ENCODE data around the gene TAAR9. TPM values are rescaled to one million over a fixed set of nuclear protein-coding genes. Genes with fewer than 3 reads are reported as not detected.

Gene TAAR9
- total RNA-seq, 1 experiment from 2014 or later, result not detected

GRCh38 chr6:132567566-132567965 is 29.5 kb downstream of the TAAR9 start:
- POLR2A ChIA-PET (ENCODE audit: unreplicated experiment), result no interaction called here
- no peak for DNase-seq

DNA sequence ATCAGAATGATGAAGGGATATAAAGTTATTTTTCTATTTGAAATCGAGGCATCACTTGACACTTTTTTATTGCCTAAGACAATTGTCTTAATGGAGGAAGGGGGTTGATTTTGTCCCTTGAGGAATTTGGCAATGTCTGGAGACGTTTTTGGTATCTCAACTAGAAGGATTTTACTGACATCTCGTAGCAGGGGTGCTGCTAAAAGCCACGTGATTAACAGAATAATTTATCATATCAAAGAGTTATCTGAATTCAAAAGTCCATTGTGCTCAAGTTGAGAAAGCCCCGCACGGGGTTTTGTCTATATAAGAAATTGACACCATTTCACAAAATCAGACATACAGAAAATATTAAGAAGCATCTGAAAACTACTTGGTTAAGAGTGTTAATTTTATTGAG is 30.5 kb downstream of the TAAR9 start:
- no peaks in the 10 kb centered on the region for H4K20me1 ChIP-seq (ENCODE audit: low read length)
- TF ChIP-seq, protein P1, sequence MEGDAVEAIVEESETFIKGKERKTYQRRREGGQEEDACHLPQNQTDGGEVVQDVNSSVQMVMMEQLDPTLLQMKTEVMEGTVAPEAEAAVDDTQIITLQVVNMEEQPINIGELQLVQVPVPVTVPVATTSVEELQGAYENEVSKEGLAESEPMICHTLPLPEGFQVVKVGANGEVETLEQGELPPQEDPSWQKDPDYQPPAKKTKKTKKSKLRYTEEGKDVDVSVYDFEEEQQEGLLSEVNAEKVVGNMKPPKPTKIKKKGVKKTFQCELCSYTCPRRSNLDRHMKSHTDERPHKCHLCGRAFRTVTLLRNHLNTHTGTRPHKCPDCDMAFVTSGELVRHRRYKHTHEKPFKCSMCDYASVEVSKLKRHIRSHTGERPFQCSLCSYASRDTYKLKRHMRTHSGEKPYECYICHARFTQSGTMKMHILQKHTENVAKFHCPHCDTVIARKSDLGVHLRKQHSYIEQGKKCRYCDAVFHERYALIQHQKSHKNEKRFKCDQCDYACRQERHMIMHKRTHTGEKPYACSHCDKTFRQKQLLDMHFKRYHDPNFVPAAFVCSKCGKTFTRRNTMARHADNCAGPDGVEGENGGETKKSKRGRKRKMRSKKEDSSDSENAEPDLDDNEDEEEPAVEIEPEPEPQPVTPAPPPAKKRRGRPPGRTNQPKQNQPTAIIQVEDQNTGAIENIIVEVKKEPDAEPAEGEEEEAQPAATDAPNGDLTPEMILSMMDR (conservative IDR thresholded peaks at IDR 0.05; ENCODE audit: low read depth, low read length), result no peak
- no peak for TF ChIP-seq EZH2phosphoT487 (IDR thresholded peaks at IDR 0.05; ENCODE audit: borderline replicate concordance, low read length)

More at GRCh38 chr6:132567566-132567965, 29.5 kb downstream of the TAAR9 start:
- H3K36me3 ChIP-seq (ENCODE audit: low read depth, low read length), result no peaks in the 10 kb centered on the region
- no peak overlapping the region for H3K4me2 ChIP-seq (ENCODE audit: low read length)
- ATAC-seq, result no peak
- no peaks in the 10 kb centered on the region for H3K79me2 ChIP-seq (ENCODE audit: low read length)
- no peaks in the 10 kb centered on the region for H3K9me3 ChIP-seq (ENCODE audit: low read length)
- H3K4me1 ChIP-seq (ENCODE audit: insufficient read depth, low read length), result no peaks in the 10 kb centered on the region
- no peak overlapping the region for H3K9ac ChIP-seq (ENCODE audit: low read length)
- intact Hi-C loops (cut with micrococcal nuclease), result no loop called here
- H2AFZ ChIP-seq (ENCODE audit: low read length), result no peak overlapping the region
- CTCF ChIA-PET, result no interaction called here
- H3K9me2 ChIP-seq (replicated peaks; ENCODE audit: low read length), result no peaks in the 10 kb centered on the region
- H4K20me1 ChIP-seq (ENCODE audit: low read length), result no peaks in the 10 kb centered on the region
- no peak overlapping the region for H3K27ac ChIP-seq (ENCODE audit: low read length)
- H3K4me3 ChIP-seq (ENCODE audit: low read length), result no peak overlapping the region
- H3K27me3 ChIP-seq (ENCODE audit: low read length), result peaks cover 15% of the 10 kb centered on the region
- no TSS peak for BruUV-seq (replicated peaks)
- TF ChIP-seq EZH2 (IDR thresholded peaks at IDR 0.05; ENCODE audit: low read length, unreplicated experiment), result no peak
- TF ChIP-seq, protein P1 (conservative IDR thresholded peaks at IDR 0.05; ENCODE audit: low read depth, low read length), result no peak
- TF ChIP-seq EZH2phosphoT487 (IDR thresholded peaks at IDR 0.05; ENCODE audit: borderline replicate concordance, low read length), result no peak
- H3F3A ChIP-seq (ENCODE audit: low read length, unreplicated experiment), result no peaks in the 10 kb centered on the region

DNA sequence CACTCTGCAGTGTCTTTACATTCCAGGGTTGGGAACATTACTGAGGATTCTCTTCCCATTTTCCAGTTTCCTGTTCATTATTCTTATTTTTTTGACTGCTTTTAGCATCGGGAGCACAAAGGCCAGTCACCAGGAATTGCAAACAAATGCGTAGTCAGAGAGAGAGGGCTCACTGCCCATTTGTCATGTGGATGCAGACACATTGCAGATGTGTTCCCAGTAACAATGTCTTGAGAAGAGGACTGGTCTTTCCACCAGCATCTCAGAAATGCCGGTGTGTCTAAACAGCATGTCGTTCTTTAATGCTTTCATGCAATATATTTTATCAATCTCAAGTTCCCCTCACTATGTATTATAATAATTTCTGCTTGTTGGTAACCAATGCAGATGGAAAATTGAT is 31.1 kb downstream of the TAAR9 start:
- Histone ChIP-seq H4K20me1 (ENCODE audit: low read length) (no peaks in the 10 kb centered on the region), H3K4me2 (ENCODE audit: low read length) (no peak overlapping the region), H3K27ac (ENCODE audit: low read length) (no peak overlapping the region), H3F3A (ENCODE audit: low read length, unreplicated experiment) (no peaks in the 10 kb centered on the region), H3K9me3 (ENCODE audit: low read length) (no peaks in the 10 kb centered on the region), H3K79me2 (ENCODE audit: low read length) (no peaks in the 10 kb centered on the region), H3K36me3 (ENCODE audit: low read depth, low read length) (no peaks in the 10 kb centered on the region), H3K9ac (ENCODE audit: low read length) (no peak overlapping the region), H2AFZ (ENCODE audit: low read length) (no peak overlapping the region), H3K4me3 (ENCODE audit: low read length) (no peak overlapping the region), H3K27me3 (ENCODE audit: low read length) (peaks cover 12% of the 10 kb centered on the region), H3K9me2 (replicated peaks; ENCODE audit: low read length) (no peaks in the 10 kb centered on the region), H3K4me1 (ENCODE audit: insufficient read depth, low read length) (no peaks in the 10 kb centered on the region)
- intact Hi-C loops (cut with micrococcal nuclease), result no loop called here
- ChIA-PET CTCF (no interaction called here), POLR2A (ENCODE audit: unreplicated experiment) (no interaction called here)
- TF ChIP-seq EZH2phosphoT487 (IDR thresholded peaks at IDR 0.05; ENCODE audit: borderline replicate concordance, low read length) (no peak), EZH2 (IDR thresholded peaks at IDR 0.05; ENCODE audit: low read length, unreplicated experiment) (no peak)
- TF ChIP-seq, protein P1 (conservative IDR thresholded peaks at IDR 0.05; ENCODE audit: low read depth, low read length), result no peak
- DNase-seq (no peak), ATAC-seq (no peak)
- BruUV-seq (replicated peaks), result no TSS peak

More for the DNA sequence above, 30.5 kb downstream of the TAAR9 start:
- Histone ChIP-seq H3F3A (ENCODE audit: low read length, unreplicated experiment) (no peaks in the 10 kb centered on the region), H3K9me3 (ENCODE audit: low read length) (no peaks in the 10 kb centered on the region), H2AFZ (ENCODE audit: low read length) (no peak overlapping the region), H3K4me3 (ENCODE audit: low read length) (no peak overlapping the region), H3K79me2 (ENCODE audit: low read length) (no peaks in the 10 kb centered on the region), H3K36me3 (ENCODE audit: low read depth, low read length) (no peaks in the 10 kb centered on the region), H3K4me1 (ENCODE audit: insufficient read depth, low read length) (no peaks in the 10 kb centered on the region), H3K4me2 (ENCODE audit: low read length) (no peak overlapping the region), H3K27ac (ENCODE audit: low read length) (no peak overlapping the region), H3K9ac (ENCODE audit: low read length) (no peak overlapping the region), H3K9me2 (replicated peaks; ENCODE audit: low read length) (no peaks in the 10 kb centered on the region), H3K27me3 (ENCODE audit: low read length) (peaks cover 15% of the 10 kb centered on the region)
- intact Hi-C loops (cut with micrococcal nuclease), result no loop called here
- ChIA-PET CTCF (no interaction called here), POLR2A (ENCODE audit: unreplicated experiment) (no interaction called here)
- no TSS peak for BruUV-seq (replicated peaks)
- no peak for ATAC-seq
- DNase-seq, result no peak
